Spleen (tissue), 7 donors: ENCODE data around the gene MYOF.

Experiments
- POLR2A ChIP-seq, 3 donors: fragments of 450-650 bp; IDR thresholded peaks; one replicate each; pipeline ENCODE4 v1.5.1; 2017; ENCODE audit warnings: antibody characterized with exemption in 3 of 3, mild to moderate bottlenecking in 1 of 3
- POLR2AphosphoS5 ChIP-seq, 3 donors: sonication (generic); formaldehyde crosslinking; IDR thresholded peaks; one replicate each; pipeline ENCODE4 v1.5.1; 2017; ENCODE audit warnings: antibody characterized with exemption in 3 of 3
- TF ChIP-seq, protein P1 (sequence below), 11 experiments: fragments of 200-600 bp in 7 of 11; fragments of 450-650 bp in 4 of 11; sonication (generic) in 4 of 11; IDR thresholded peaks in 8 of 11; conservative IDR thresholded peaks in 3 of 11; 1 replicate in 7 of 11; 2 replicates in 4 of 11; pipeline versions ENCODE4 v1.4.0 to v1.8.0; 2016 to 2021; ENCODE audit warnings: antibody characterized with exemption in 11 of 11, inconsistent platforms in 4 of 11, mild to moderate bottlenecking in 1 of 11
- donor health status: DM: no; HTN: no; CAD: no; lungs with moderate emphysema.
- donor health status: DM: no; HTN: no; CAD: no.
- donor health status: DM: no; HTN: no; CAD: no.

- TF ChIP-seq, protein P1, sequence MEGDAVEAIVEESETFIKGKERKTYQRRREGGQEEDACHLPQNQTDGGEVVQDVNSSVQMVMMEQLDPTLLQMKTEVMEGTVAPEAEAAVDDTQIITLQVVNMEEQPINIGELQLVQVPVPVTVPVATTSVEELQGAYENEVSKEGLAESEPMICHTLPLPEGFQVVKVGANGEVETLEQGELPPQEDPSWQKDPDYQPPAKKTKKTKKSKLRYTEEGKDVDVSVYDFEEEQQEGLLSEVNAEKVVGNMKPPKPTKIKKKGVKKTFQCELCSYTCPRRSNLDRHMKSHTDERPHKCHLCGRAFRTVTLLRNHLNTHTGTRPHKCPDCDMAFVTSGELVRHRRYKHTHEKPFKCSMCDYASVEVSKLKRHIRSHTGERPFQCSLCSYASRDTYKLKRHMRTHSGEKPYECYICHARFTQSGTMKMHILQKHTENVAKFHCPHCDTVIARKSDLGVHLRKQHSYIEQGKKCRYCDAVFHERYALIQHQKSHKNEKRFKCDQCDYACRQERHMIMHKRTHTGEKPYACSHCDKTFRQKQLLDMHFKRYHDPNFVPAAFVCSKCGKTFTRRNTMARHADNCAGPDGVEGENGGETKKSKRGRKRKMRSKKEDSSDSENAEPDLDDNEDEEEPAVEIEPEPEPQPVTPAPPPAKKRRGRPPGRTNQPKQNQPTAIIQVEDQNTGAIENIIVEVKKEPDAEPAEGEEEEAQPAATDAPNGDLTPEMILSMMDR (IDR thresholded peaks at IDR 0.05 in 8 of 11, conservative IDR thresholded peaks at IDR 0.05 in 3 of 11) = no peak
- TF ChIP-seq POLR2A (IDR thresholded peaks at IDR 0.05) (no peak), POLR2AphosphoS5 (IDR thresholded peaks at IDR 0.05) (peak; percentile 76 to 81 (median 80))
Measured at GRCh38 chr10:93445097-93445960, 36.8 kb downstream of the MYOF start.
